ENCODE results near the gene PLEKHA3. TPM values are rescaled to one million over a fixed set of nuclear protein-coding genes. Genes with fewer than 3 reads are reported as not detected.
A peak's percentile ranks its signal among the peaks of the same experiment; 100 is the strongest.

The PLEKHA3 gene
- total and polyA plus RNA-seq, 9 of the 15 experiments (the other 6 are each of a cell fraction or from before 2014, with no cell fraction given) = 2.3 to 23.4 (median 10.5) TPM

DNA sequence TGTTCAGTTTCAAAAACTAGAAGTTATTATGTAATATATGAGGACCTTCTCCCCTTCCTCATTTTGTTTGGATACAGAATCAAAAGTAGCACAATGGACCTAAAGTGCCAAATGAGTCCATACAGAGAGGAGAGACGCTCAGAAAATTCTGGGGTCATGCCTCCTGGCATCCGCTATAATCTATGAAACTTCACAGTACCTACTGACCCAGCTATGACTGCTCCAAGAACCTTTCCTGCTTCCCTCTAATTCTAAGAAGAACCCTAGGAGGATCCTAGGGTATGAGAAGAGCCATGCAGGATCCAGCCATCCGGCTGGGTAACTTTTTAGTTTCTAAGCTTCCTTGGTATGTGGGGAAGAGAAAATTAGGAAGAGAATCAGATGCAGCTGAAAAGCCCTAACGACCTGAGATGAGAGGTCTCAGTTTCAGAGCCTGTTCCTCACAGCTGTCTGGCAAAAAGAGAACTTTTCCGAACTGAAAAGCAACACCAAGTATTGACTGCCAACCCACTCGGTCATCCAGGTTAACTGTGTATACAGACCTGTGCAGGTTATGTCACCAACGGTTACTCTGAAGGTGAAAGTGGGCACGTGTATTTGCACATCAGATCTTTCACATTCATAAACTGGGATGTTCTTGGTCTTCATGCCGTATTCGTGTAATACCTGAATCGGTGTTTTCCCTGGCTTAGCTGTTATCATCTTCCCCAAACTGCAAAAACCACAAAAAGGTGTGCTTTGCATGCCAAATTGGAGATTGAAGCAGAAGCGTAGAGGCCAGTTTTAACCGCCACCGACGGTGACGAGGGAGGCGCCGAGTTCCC, 30.3 kb upstream of the PLEKHA3 start (continued):
- TF ChIP-seq LARP7 (IDR thresholded peaks at IDR 0.05) = no peak
- 0 out of 2 replicates have a peak, but pooled peaks have one; percentile 43 for TF ChIP-seq SMAD3 (CRISPR knock-in tag; conservative IDR thresholded peaks at IDR 0.05)
- no peak for TF ChIP-seq NRF1 (conservative IDR thresholded peaks at IDR 0.05 in 1 of 2, IDR thresholded peaks at IDR 0.05 in 1 of 2)
- TF ChIP-seq, protein P1, sequence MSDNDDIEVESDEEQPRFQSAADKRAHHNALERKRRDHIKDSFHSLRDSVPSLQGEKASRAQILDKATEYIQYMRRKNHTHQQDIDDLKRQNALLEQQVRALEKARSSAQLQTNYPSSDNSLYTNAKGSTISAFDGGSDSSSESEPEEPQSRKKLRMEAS (CRISPR knock-in tag; IDR thresholded peaks at IDR 0.05) = peak; percentile 51
- no peak for TF ChIP-seq FOXA1 (IDR thresholded peaks at IDR 0.05; ENCODE audit: borderline replicate concordance)
- no peak for TF ChIP-seq HEY1 (CRISPR knock-in tag; IDR thresholded peaks at IDR 0.05; ENCODE audit: borderline replicate concordance)
- no peak for TF ChIP-seq SMC3 (conservative IDR thresholded peaks at IDR 0.05; ENCODE audit: insufficient read depth, low read depth, low read length)
- TF ChIP-seq HDAC1 (IDR thresholded peaks at IDR 0.05) = peak in 1 of 2 experiments; percentile 64; a peak in 2 of 4 replicates
- TF ChIP-seq EWSR1 (IDR thresholded peaks at IDR 0.05; ENCODE audit: borderline replicate concordance, low read depth, partially characterized antibody) = no peak
- TF ChIP-seq ETV5 (CRISPR knock-in tag; IDR thresholded peaks at IDR 0.05; ENCODE audit: low read depth) = 0 out of 2 replicates have a peak, but pooled peaks have one; percentile 10
- TF ChIP-seq, protein P2, sequence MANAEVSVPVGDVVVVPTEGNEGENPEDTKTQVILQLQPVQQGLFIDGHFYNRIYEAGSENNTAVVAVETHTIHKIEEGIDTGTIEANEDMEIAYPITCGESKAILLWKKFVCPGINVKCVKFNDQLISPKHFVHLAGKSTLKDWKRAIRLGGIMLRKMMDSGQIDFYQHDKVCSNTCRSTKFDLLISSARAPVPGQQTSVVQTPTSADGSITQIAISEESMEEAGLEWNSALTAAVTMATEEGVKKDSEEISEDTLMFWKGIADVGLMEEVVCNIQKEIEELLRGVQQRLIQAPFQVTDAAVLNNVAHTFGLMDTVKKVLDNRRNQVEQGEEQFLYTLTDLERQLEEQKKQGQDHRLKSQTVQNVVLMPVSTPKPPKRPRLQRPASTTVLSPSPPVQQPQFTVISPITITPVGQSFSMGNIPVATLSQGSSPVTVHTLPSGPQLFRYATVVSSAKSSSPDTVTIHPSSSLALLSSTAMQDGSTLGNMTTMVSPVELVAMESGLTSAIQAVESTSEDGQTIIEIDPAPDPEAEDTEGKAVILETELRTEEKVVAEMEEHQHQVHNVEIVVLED (CRISPR knock-in tag; IDR thresholded peaks at IDR 0.05) = no peak
- 0 out of 2 replicates have a peak, but pooled peaks have one; percentile 38 for TF ChIP-seq ARID2 (IDR thresholded peaks at IDR 0.05)
- TF ChIP-seq HDAC2 (IDR thresholded peaks at IDR 0.05) = 0 out of 2 replicates have a peak, but pooled peaks have one; percentile 30
- TF ChIP-seq, protein P3, sequence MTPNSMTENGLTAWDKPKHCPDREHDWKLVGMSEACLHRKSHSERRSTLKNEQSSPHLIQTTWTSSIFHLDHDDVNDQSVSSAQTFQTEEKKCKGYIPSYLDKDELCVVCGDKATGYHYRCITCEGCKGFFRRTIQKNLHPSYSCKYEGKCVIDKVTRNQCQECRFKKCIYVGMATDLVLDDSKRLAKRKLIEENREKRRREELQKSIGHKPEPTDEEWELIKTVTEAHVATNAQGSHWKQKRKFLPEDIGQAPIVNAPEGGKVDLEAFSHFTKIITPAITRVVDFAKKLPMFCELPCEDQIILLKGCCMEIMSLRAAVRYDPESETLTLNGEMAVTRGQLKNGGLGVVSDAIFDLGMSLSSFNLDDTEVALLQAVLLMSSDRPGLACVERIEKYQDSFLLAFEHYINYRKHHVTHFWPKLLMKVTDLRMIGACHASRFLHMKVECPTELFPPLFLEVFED (CRISPR knock-in tag; conservative IDR thresholded peaks at IDR 0.05) = 0 out of 2 replicates have a peak, but pooled peaks have one; percentile 13
- TF ChIP-seq JUNB (CRISPR knock-in tag; conservative IDR thresholded peaks at IDR 0.05) = 0 out of 2 replicates have a peak, but pooled peaks have one; percentile 24
- TF ChIP-seq FOXA3 (CRISPR knock-in tag; conservative IDR thresholded peaks at IDR 0.05 in 1 of 2, IDR thresholded peaks at IDR 0.05 in 1 of 2) = peak in 1 of 2 experiments; percentile 30; a peak in 1 of 4 replicates
- no peak for TF ChIP-seq TCF3 (CRISPR knock-in tag; IDR thresholded peaks at IDR 0.05)
- TF ChIP-seq ZNF778 (CRISPR knock-in tag; IDR thresholded peaks at IDR 0.05) = no peak
- TF ChIP-seq SRF (CRISPR knock-in tag; IDR thresholded peaks at IDR 0.05) = 0 out of 4 replicates have a peak, but pooled peaks of 1 of the 2 experiments have one; percentile 30
- TF ChIP-seq RBBP5 (IDR thresholded peaks at IDR 0.05; ENCODE audit: borderline replicate concordance, insufficient read depth, low read length, poor library complexity, severe bottlenecking) = no peak
